Measurements from ENCODE around the gene SLC17A3. TPM values are rescaled to one million over a fixed set of nuclear protein-coding genes. Genes with fewer than 3 reads are reported as not detected.

SLC17A3 gene
- total and polyA plus RNA-seq, 2 experiments from 2014 or later: not detected

DNA sequence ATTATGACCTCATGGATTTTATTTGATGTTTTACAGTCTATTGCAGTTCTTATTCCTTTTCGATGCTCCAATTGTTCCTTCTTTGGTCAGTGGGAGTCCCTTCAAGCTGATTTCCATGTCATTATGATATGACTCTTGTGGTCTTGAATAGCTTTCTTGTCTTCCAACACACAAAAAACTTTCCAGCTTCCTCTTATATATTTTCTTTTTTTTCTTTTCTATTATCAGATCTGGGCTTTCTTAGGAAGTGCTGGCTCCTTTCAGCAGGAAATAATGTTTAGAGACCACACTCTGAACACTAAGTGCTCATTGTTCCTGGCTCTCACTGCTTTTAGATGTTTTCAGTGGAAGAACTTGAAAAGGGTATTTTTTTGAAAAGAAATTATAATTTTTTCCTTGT lies 39.1 kb downstream of the SLC17A3 start (continued):
- no peak for TF ChIP-seq REST (IDR thresholded peaks at IDR 0.05; ENCODE audit: unreplicated experiment)

DNA sequence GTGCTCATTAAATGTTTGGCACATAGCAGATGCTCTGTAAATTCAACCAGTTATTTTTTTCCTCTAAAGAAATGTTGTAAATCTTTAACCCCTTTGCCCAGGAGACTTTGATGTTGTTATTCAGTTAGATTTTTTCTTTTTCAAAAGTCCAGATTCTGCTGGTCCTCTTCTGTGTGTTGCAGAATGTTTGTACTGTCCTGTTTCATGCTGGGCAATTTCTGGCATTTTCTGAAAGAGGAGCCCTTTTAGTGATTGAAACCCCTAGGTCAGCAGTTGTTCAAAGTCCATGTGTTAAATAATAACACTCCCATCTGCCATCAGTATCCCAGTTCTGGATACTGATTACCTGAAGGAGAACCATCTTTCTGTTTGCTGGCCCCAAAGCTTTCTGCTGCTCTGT lies 40.9 kb downstream of the SLC17A3 start:
- H3K36me3 ChIP-seq (ENCODE audit: insufficient read depth): no peaks in the 10 kb centered on the region
- no peaks in the 10 kb centered on the region for H3K4me1 ChIP-seq (ENCODE audit: insufficient read depth)
- H3K4me2 ChIP-seq: no peak overlapping the region
- no peaks in the 10 kb centered on the region for H3K27me3 Mint-ChIP-seq (ENCODE audit: insufficient read depth, low read depth, poor library complexity)
- no peak overlapping the region for H2AFZ ChIP-seq
- no peak for ATAC-seq
- DNase-seq (ENCODE audit: low spot score): no peak
- no peak overlapping the region for H3K4me3 ChIP-seq
- no peak overlapping the region for H3K27ac ChIP-seq (ENCODE audit: low read depth)
- no peaks in the 10 kb centered on the region for H3K9me3 Mint-ChIP-seq
- no peaks in the 10 kb centered on the region for H4K20me1 ChIP-seq (replicated peaks; ENCODE audit: insufficient read depth)
- H3K27ac Mint-ChIP-seq: no peak overlapping the region
- TF ChIP-seq POLR2AphosphoS5 (IDR thresholded peaks at IDR 0.05; ENCODE audit: low read depth): no peak
- no peak for TF ChIP-seq REST (IDR thresholded peaks at IDR 0.05; ENCODE audit: unreplicated experiment)
- TF ChIP-seq, protein P1, sequence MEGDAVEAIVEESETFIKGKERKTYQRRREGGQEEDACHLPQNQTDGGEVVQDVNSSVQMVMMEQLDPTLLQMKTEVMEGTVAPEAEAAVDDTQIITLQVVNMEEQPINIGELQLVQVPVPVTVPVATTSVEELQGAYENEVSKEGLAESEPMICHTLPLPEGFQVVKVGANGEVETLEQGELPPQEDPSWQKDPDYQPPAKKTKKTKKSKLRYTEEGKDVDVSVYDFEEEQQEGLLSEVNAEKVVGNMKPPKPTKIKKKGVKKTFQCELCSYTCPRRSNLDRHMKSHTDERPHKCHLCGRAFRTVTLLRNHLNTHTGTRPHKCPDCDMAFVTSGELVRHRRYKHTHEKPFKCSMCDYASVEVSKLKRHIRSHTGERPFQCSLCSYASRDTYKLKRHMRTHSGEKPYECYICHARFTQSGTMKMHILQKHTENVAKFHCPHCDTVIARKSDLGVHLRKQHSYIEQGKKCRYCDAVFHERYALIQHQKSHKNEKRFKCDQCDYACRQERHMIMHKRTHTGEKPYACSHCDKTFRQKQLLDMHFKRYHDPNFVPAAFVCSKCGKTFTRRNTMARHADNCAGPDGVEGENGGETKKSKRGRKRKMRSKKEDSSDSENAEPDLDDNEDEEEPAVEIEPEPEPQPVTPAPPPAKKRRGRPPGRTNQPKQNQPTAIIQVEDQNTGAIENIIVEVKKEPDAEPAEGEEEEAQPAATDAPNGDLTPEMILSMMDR (conservative IDR thresholded peaks at IDR 0.05; ENCODE audit: low read depth in 2 of 2): no peak
- TF ChIP-seq ZNF462 (CRISPR knock-in tag; IDR thresholded peaks at IDR 0.05): no peak
- TF ChIP-seq ZNF114 (CRISPR knock-in tag; IDR thresholded peaks at IDR 0.05): no peak
- H3K27me3 ChIP-seq (ENCODE audit: insufficient read depth): no peaks in the 10 kb centered on the region
- H3K79me2 ChIP-seq (replicated peaks; ENCODE audit: insufficient read depth): no peaks in the 10 kb centered on the region
- H3K36me3 Mint-ChIP-seq (ENCODE audit: low read depth): no peaks in the 10 kb centered on the region
- peaks cover 2% of the 10 kb centered on the region; the same call in 1 of the 3 replicates for H3K4me1 Mint-ChIP-seq
- H3F3A ChIP-seq (replicated peaks; ENCODE audit: low read depth): no peaks in the 10 kb centered on the region
- H3K4me3 Mint-ChIP-seq: no peak overlapping the region
- H3K9me2 ChIP-seq (ENCODE audit: insufficient read depth): no peaks in the 10 kb centered on the region
